PC-9 (cell line): ENCODE results near the gene BIK. TPM values are rescaled to one million over a fixed set of nuclear protein-coding genes. Genes with fewer than 3 reads are reported as not detected.

Experiments used
- BruUV-seq: library from RNA; stranded (reverse); fragments of 400-500 nt; replicated peaks from 2 replicates; lab custom pipeline; 2021; lab: Mats Ljungman, UMichigan
- CTCF ChIA-PET: fragments of 300-600 bp; sonication (Branson Sonifier 250); formaldehyde crosslinking; loops from one replicate; lab custom pipeline; 2022; ENCODE audit warnings: antibody characterized with exemption; lab: Charles Lee
- POLR2A ChIA-PET: fragments of 300-600 bp; sonication (Branson Sonifier 250); formaldehyde crosslinking; loops from one replicate; lab custom pipeline; 2022; ENCODE audit warnings: antibody characterized with exemption; ENCODE audit not compliant: unreplicated experiment; lab: Charles Lee
- DNase-seq, 2 experiments: peaks; one replicate each; pipeline versions ENCODE4 v3.0.0 to v3.0.0-alpha.2; 2015 to 2022; ENCODE audit warnings: mixed read lengths in 1 of 2
- H2AFZ ChIP-seq: fragments of 200-600 bp; sonication (generic); 2 replicates; pipeline ENCODE4 v1.8.1; 2017; ENCODE audit warnings: antibody characterized with exemption
- H3F3A ChIP-seq: fragments of 200-600 bp; sonication (generic); 2 replicates; pipeline ENCODE4 v1.8.1; 2017; ENCODE audit warnings: antibody characterized with exemption, mild to moderate bottlenecking, low read depth; ENCODE audit not compliant: insufficient read depth
- H3K27ac ChIP-seq: fragments of 200-600 bp; sonication (generic); 2 replicates; pipeline ENCODE4 v1.6.1; 2016; ENCODE audit warnings: mixed run types
- H3K27me3 ChIP-seq: fragments of 200-600 bp; sonication (generic); 2 replicates; pipeline ENCODE4 v1.6.1; 2016; ENCODE audit warnings: low read depth, mixed run types; ENCODE audit not compliant: insufficient read depth
- H3K36me3 ChIP-seq: fragments of 200-600 bp; sonication (generic); 2 replicates; pipeline ENCODE4 v1.6.1; 2016; ENCODE audit warnings: low read depth, mixed run types
- H3K4me1 ChIP-seq: fragments of 200-600 bp; sonication (generic); replicated peaks from 2 replicates; pipeline ENCODE4 v1.6.1; 2016; ENCODE audit warnings: mixed run types; ENCODE audit not compliant: insufficient read depth
- H3K4me2 ChIP-seq: fragments of 200-600 bp; sonication (generic); 2 replicates; pipeline ENCODE4 v1.6.1; 2017; ENCODE audit warnings: mixed run types
- H3K4me3 ChIP-seq: fragments of 200-600 bp; sonication (generic); 2 replicates; pipeline ENCODE4 v1.6.1; 2016; ENCODE audit warnings: mixed run types
- H3K79me2 ChIP-seq: fragments of 200-600 bp; sonication (generic); 2 replicates; pipeline ENCODE4 v1.6.1; 2017; ENCODE audit warnings: low read depth, mixed run types
- H3K9me2 ChIP-seq: fragments of 200-600 bp; sonication (generic); 2 replicates; pipeline ENCODE4 v1.8.1; 2017; ENCODE audit warnings: mild to moderate bottlenecking; ENCODE audit not compliant: insufficient read depth
- H3K9me3 ChIP-seq: fragments of 200-600 bp; sonication (generic); 2 replicates; pipeline ENCODE4 v1.8.1; 2016; ENCODE audit warnings: low read depth; ENCODE audit not compliant: insufficient read depth
- H4K20me1 ChIP-seq: fragments of 200-600 bp; sonication (generic); 2 replicates; pipeline ENCODE4 v1.8.1; 2017; ENCODE audit not compliant: insufficient read depth
- CTCF ChIP-seq: fragments of 200-600 bp; sonication (generic); conservative IDR thresholded peaks from 2 replicates; pipeline ENCODE4 v1.6.1; 2017; ENCODE audit warnings: mixed run types, antibody characterized with exemption, mild to moderate bottlenecking, moderate library complexity
- EZH2 ChIP-seq: fragments of 200-600 bp; sonication (generic); IDR thresholded peaks from 2 replicates; pipeline ENCODE4 v1.8.0; 2017; ENCODE audit warnings: antibody characterized with exemption, low read depth
- intact Hi-C: fragments of 100-400 bp; cut with micrococcal nuclease; formaldehyde crosslinking; loops from one replicate; pipeline ENCODE4 v1.10.0; 2022; ENCODE audit not compliant: unreplicated experiment
- total RNA-seq: library from RNA; stranded (reverse); gene quantifications from 2 replicates; pipeline ENCODE4 v1.2.3, GENCODE V29; 2021

Gene BIK
- total RNA-seq, 1 experiment from 2014 or later = 10.6 TPM

GRCh38 chr22:43106302-43106701 is 4.2 kb upstream of the BIK start:
- CTCF ChIA-PET = no interaction called here

DNA sequence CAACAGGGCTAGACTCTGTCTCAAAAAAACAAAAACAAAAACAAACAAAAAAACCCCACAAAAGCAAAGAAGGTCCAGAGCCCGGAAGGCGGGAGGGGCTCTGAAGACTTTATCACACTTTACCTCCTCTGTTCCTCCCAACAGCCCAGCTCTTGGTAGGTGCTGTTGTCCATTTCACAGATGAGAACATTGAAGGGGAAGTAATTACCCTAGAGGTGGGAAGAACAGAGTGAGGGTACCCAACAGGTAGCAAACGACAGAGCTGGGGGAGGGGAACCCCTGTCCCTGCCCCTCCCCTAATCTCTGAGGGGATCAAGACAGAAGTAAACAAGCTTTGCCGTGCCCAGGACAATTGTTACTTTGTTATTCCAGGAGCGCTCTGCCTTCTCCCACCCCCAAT is 1.0 kb upstream of the BIK start:
- H3K27me3 ChIP-seq = peaks cover 4% of the 10 kb centered on the region; the same call in 1 of the 2 replicates
- H3K9me3 ChIP-seq = no peaks in the 10 kb centered on the region
- H3F3A ChIP-seq = no peaks in the 10 kb centered on the region; the same call in 1 of the 2 replicates
- no peak overlapping the region for H3K4me2 ChIP-seq
- H3K27ac ChIP-seq = no peak overlapping the region
- ChIA-PET CTCF (no interaction called here), POLR2A (interaction anchor here (0.6 kb wide), 2 partner anchors 130 to 916 kb away, joined by 3 to 4 read pairs; no protein-coding TSS in a partner anchor)
- no peaks in the 10 kb centered on the region for H3K36me3 ChIP-seq
- no peaks in the 10 kb centered on the region for H3K9me2 ChIP-seq
- H2AFZ ChIP-seq = no peak overlapping the region
- peaks cover 16% of the 10 kb centered on the region for H3K4me1 ChIP-seq
- DNase-seq = no peak
- H3K4me3 ChIP-seq = no peak overlapping the region
- BruUV-seq = no TSS peak
- intact Hi-C loops = no loop called here
- no peaks in the 10 kb centered on the region for H4K20me1 ChIP-seq
- TF ChIP-seq EZH2 (no peak), CTCF (no peak)
- no peaks in the 10 kb centered on the region for H3K79me2 ChIP-seq

More at GRCh38 chr22:43106302-43106701, 4.2 kb upstream of the BIK start:
- Histone ChIP-seq H3K4me2 (no peak overlapping the region), H2AFZ (no peak overlapping the region), H3K27me3 (peaks cover 4% of the 10 kb centered on the region; the same call in 1 of the 2 replicates), H3K4me1 (peaks cover 8% of the 10 kb centered on the region), H3K9me2 (no peaks in the 10 kb centered on the region), H3K4me3 (no peak overlapping the region), H3K36me3 (no peaks in the 10 kb centered on the region), H3F3A (no peaks in the 10 kb centered on the region; the same call in 1 of the 2 replicates), H4K20me1 (no peaks in the 10 kb centered on the region), H3K27ac (no peak overlapping the region), H3K9me3 (no peaks in the 10 kb centered on the region), H3K79me2 (no peaks in the 10 kb centered on the region)
- TF ChIP-seq CTCF (no peak), EZH2 (no peak)
- no peak for DNase-seq
- POLR2A ChIA-PET = no interaction called here
- BruUV-seq = no TSS peak
- intact Hi-C loops = no loop called here

GRCh38 chr22:43109921-43110443 is 568 bp upstream of the BIK start:
- no peaks in the 10 kb centered on the region; the same call in 1 of the 2 replicates for H3F3A ChIP-seq

More at GRCh38 chr22:43109921-43110443, 568 bp upstream of the BIK start:
- peaks cover 4% of the 10 kb centered on the region; the same call in 1 of the 2 replicates for H3K27me3 ChIP-seq
- H3K9me2 ChIP-seq = no peaks in the 10 kb centered on the region
- no TSS peak for BruUV-seq
- H3K4me1 ChIP-seq = peaks cover 21% of the 10 kb centered on the region
- peak overlapping the region; percentile 52; the same call in 1 of the 2 replicates for H2AFZ ChIP-seq
- H3K4me3 ChIP-seq = peak overlapping the region; percentile 89
- TF ChIP-seq CTCF = no peak
- no peak for TF ChIP-seq EZH2
- ChIA-PET CTCF (no interaction called here), POLR2A (interaction anchor here (0.7 kb wide), 2 partner anchors 17 to 18 kb away, joined by 4 to 6 read pairs; no protein-coding TSS in a partner anchor)
- H3K36me3 ChIP-seq = no peaks in the 10 kb centered on the region
- H3K27ac ChIP-seq = no peak overlapping the region
- H3K9me3 ChIP-seq = no peaks in the 10 kb centered on the region
- intact Hi-C loops = no loop called here
- no peaks in the 10 kb centered on the region for H4K20me1 ChIP-seq
- no peaks in the 10 kb centered on the region for H3K79me2 ChIP-seq
- DNase-seq = no peak
- peak overlapping the region; percentile 93 for H3K4me2 ChIP-seq
